ENCODE data around the gene CFAP77.

The CFAP77 gene

DNA sequence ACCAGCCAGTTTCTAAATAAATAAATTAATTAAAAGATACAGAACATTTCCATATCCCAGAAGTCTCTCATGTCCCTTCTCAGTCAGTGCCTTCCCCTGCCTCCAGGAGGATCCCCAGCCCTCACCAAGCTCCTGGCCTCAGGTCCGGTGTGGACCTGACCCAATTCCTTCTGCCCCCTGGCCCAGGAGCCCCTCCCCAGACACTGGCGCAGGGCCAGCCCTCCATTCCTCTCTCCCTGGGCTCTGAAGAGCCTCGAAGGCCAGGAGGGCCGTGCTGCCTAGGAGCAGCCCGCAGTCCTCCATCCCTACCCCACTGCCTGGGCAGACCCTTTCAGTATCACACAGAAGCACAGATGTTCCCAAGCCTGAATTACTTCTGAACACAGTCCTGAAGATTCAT lies 110.6 kb downstream of the CFAP77 start:
- DNase-seq = no peak

DNA sequence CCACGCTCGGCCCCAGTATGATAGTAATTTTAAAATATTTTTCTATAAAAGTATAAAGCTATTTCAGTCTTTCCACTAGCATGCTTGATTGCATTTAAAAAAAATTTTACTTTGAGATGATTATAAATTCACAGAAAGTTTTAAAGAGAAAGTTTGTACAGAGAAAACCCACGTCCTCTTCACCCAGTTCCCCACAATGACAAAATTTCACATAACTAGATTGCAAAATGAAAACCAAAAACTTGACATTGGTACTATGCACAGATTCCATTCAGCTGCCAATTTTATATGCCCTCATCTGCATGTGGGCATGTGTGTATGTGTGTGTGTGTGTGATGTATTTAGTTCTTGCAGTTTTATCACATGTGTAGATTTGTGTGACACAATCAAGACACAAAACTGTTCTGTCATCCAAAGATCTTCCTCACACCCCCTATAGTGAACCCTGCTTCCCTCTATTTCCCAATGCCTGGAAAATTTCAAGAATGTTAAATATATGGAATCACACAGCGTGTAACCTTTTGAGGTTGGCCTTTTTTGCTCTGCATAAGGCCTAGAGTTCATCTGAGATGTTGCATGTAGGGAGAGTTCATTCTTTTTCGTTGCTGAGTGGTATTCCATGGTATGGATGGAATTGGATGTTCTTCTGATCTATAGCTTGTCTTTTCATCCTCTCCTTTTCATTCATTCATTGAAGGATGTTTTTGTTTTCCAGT lies 115.5 kb downstream of the CFAP77 start:
- DNase-seq = no peak

DNA sequence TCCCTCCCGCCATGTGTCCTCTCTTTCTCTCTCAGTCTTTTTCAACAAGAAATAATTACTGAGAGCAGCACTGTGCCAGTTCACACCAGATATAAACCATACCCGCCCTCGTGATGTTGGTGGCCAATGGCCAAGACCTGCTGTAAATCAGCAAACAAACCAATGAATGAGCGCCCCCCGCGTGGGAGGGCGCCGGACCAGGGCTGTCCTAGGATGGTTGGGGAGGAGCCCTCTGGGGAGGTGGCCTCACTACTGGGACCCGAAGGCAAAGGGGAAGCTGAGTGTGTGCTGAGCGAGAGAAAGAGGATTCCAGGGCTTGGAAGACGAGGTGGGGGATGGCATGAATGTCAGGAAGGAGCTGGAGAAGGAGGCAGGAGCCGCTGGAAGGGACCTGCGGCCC lies 121.2 kb downstream of the CFAP77 start:
- peak; percentile 42 for DNase-seq

DNA sequence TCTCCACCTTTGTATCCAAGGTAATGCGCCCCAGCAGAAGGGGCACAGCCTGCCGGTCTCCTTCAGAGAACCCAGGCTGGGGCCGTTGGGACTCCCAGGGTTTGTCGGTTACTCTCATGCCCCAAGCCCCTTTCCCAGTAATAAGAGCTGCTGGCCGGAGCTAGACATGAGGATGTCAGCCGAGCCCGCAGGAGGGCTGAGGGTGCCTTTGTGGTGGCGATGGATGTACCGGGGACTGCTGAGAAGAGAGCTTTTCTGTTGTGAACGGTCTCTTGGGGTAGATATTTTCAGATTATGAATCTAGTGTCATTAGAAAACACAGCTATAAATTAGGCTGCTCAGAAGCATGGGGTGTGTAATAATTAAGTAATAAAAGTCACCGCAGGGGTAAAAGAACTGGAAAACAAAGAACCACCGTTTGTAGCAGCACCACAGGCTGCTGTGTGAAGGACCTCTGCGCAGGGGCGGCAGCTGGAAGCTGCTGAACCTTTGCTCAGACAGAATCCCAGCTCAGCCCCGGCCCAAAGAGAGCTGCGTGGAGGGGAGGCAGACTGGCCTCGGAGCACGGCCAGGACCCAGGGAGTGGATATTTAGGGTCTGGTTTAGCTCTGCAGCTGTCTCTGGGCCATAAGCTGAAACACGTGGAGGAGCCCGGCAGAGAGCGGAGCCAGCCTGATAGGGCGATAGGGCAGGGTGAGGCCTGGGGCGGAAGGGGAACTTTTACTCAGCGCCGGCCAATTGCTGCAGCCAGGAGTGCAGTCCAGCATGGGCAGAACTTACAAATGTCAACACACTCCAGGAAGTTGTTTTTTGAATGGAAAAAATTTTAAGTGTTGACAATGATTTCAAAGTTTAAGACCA lies 121.9 kb downstream of the CFAP77 start:
- no peak for DNase-seq

DNA sequence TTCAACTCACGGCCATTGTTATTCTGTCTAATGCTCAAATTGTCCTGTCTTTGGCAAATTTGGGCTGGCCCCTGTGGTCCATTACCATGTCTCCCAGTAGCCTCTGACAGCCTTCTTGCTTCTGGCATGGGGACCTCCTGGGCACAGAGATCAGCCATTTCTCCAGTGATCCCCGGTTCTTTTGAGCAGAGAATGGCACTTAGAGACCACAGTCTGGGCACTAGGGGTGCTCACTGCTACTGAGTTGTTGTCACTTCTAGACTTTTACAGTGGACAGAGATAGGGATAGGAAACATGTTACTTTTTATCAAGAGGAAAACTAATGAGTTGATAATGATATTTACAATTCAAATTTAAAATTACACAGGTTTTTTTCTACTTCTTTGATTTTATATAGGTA lies 124.8 kb downstream of the CFAP77 start:
- no peak for DNase-seq

DNA sequence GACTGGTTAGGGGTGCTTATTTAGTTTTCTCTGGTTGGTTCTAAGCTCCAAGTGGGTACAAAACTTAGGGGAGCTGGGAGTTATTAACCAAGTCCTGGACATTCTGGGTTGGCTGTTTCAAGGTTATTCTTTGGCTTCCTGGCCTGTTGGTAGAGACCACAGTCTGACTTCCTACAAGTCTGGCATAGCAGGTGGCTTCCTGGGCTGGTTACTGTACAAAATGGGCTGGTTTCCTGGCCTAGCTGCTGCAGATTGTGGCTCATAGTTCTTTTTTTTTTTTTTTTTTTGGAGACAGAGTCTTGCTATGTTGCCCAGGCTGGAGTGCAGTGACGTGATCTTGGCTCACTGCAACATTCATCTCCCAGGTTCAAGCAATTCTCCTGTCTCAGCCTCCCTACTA lies 126.1 kb downstream of the CFAP77 start:
- no peak for DNase-seq

DNA sequence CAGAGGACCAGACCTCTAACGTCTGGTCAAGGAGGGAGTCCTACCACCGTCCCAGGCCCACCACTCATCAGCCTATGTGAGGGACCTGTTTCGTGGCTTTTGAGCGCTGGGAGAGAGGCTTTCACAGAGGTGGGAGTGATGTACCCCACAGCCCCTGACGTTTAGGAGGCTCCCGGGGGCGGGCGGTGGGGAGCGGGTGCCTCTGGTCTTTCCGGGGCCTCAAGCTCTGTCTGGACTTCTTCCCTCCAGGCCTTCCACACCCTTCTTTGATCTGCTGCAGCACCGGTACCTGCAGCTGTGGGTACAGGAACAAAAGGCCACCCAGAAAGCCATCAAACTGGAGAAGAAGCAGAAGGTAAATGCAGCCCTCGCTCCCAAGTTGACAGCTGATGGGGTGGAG lies 127.3 kb downstream of the CFAP77 start:
- no peak for DNase-seq

DNA sequence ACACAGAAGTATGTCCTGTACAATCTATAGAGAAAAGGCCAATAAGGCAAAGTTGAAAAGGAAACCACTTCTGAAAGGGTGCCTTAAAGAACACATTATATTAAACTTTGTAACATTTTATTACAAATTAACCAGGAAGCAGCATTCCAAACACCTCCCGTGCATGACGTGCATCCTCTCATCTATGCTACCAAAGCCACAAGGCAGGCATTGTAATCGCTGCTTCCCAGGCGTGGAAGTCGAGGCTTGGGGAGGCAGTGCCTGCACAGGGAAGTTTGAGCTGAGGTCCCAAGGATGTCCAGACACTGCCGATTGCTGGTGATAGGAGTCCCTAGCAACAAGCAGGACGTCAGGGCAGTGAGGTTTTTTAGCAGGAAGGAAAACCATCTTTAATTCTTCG lies 128.1 kb downstream of the CFAP77 start:
- no peak for DNase-seq

DNA sequence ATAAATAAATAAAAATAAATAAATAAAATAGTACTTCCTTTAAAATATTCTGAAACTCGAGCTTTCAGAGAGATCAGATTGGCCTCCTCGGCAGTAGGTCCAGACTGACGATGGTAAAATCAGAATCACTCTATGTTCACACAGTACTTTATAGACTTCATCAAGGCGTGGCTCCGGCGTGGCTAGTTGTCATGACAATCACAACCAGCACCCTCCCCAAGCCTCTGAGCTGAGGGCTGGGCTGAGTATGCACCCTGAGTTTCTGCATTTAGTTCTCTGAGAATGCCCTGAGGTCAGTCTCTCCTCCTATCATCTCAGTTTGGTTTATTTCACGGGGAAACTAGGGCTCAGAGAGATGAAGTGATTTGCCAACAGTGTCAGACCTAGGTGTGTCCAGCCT lies 129.1 kb downstream of the CFAP77 start:
- DNase-seq = no peak

DNA sequence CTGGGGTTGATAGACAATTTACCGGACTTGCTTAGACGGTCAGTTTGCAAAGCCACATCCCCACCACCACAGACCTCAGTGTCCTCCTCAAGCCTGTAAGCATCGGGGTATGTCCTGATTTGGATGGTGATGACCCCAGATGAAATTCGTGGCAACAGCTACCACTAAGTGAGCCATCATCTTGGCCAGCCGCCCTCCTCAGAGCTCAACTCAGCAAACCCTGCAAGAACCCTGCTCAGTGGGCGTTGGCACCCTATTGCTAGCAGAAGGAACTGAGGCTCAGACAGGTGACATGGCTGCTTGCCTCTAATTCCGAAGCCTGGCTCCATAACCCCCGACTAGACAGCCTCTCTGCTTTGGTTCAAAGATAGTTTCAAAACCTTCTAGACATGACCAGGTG lies 131.0 kb downstream of the CFAP77 start:
- no peak for DNase-seq

DNA sequence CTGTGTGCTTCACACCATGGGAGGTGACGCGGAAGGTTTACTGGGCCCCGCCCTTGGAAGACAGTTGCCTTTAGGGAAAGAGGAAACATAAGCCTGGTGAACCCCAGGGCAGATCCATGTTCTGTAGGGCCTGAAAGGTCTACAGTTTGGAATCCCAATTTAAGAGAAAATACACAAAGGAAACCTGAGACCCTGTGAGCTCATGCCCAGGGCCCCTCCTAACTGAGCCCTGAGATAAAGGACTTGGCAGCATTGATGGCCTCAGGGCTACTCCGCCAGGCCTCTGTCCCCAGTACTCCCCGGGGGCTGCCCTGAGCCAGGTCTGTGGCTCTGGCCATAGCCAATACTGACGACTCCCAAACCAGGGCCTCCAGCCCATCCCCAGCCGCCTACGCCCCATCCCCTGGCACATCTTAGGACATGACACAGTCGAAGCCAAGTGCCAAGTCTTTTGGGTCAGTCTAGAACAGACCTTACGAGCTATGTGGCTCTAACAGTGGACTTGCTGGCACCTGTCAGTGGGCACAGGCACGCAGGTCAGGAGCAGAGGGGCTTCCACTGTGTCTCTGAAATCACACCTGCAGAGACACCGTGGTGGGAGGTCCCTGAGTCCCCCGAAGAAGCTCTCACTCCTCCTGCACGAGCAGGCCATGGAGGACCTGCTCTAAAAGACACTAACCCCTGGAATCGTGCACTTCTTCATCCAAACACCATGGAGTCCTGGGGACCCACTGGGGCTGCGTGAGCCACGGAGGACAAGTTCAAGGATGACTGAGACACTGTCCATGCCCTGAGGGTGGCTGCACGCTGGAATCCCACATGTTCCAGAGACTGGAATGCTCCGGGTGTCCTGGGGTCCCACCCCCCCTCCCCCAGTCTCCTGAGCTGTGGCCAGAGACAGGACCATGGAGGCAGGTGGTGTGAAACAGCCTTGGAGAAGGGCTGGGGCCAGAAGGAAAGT lies 132.1 kb downstream of the CFAP77 start:
- DNase-seq = no peak

DNA sequence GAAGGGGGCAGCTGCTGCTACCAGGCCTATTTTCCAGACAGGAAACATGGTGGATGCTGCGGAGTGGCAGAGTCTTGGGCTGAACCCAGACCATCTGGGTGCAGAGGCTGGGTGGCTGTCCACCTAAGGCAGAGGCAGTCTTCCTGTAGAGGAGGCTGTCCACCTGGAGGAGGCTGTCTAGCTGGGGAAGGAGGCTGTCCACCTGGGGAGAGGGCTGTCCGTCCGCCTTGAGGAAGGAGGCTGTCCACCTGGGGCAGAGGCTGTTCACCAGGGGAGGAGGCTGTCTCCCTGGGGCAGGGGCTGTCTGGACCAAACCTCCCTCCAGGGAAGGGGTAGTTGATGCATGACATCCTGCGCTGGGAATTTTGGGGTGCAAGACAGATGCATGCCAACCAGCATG lies 133.2 kb downstream of the CFAP77 start:
- no peak for DNase-seq

DNA sequence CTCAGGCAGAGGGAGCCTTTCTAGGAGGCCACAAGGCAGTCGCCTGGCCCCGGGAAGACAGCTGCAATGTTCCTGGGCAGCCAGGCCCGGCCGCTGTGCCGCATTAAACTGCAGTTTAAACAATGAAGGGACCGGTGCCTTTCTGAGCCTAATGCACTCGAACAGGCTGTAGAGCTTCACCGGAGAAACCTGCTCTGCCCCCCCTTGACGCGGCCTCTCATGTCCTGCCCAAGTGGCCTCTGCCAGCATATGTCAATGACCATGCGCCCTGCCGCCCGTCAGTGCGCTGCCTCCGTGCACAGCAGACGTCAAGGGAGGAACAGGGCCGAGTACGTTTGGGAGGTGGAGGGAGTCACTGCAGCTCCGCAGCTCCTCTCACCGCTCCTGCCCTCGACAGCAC lies 133.9 kb downstream of the CFAP77 start:
- DNase-seq = no peak

DNA sequence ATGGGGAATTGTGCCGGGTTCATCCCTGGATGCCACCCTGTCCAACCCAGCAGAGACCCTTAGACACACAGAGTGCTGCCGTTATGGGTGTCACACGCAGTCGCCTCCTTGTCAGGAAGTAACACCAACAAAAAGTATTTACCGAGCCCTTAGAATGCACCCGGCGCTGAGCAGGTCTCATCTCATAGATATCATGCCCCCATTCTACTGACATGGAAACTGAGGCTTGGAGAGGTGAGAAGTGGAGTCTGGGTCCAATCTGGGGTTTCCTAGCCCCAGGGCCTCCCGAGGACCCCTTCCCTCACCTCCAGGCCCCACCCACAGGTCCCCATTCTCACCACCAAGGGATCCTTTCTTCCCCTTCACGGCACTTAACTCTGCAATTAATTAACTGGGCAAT lies 135.6 kb downstream of the CFAP77 start:
- DNase-seq = no peak

DNA sequence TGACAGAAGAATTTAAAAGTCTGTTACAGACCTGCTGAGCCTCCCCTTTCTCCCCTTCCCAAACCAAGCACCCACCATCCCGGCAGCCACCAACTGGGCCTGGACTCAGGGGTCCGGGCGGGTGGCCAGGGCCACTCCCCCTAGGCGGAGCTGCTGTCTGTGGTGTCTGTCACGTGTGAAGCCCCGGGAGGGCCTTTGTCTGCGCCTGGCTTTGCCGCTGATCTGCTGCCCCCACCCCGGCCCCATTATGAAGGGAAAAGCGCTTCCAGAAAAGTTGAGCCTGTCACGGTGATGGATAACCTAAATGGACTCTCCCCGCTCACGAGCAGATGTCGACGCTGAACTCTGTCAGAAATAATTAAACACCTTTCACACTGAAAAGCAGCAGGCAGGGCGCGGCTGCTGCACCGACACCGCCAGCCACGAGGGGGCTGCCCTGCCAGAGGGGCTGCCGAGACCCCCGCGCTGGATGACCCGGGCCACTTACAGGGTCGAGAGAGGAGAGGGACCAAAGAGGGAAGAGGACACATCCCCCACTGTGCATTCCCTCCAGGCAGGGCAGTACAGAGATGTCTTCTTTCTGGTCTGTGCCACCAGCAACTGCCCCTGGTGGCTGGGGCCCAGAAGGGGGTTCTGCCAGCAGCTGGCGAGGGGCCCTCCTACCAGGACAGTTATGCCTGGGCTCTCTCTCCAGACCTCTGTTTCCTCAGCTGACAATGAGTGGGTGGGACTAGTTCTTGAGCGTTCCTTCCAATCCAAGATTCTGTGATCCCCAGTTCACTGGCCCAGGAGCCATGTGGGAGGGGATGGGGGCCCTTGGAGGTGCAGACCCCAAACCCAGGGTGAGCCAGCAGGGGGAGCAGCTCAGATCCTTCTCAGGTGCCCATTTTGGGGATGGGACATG lies 136.4 kb downstream of the CFAP77 start:
- DNase-seq = peak; percentile 50

DNA sequence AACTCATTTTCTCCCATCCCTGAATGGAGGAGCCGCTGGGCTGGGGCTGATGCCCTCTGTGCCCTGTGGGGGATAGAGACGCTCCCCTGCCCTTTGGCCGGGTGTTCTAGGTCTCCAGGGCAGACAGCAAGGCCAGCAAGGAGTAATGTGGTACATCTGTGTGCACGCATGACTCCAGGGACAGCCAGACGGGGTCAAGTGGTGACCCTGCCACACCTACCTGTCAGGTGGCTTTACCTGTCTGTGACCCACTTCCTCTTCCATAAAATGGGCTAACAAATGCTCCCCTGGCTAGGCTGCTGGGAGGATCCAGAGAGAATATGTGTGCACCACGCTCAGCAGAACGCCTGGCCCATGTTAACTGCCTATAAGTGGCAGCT lies 137.0 kb downstream of the CFAP77 start:
- DNase-seq = no peak

DNA sequence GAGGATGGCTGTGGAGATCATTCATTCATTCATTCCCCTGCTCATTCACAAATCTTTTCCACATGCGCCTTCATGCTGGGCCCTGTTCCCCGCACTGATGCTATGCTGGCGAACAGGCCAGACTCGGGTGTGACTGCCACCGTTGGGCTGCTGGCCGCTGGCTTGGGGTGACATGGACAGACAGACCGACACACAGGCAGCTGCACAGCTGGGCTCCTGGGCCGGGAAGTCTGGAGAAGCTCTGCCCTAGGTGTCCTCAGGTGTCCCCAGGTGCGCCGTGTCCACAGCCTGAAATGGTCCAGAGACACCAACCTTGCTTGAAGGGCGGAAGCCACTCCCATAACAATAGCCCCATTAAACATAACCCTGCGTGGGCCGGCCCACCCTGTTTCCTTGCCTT lies 137.4 kb downstream of the CFAP77 start:
- no peak for DNase-seq

DNA sequence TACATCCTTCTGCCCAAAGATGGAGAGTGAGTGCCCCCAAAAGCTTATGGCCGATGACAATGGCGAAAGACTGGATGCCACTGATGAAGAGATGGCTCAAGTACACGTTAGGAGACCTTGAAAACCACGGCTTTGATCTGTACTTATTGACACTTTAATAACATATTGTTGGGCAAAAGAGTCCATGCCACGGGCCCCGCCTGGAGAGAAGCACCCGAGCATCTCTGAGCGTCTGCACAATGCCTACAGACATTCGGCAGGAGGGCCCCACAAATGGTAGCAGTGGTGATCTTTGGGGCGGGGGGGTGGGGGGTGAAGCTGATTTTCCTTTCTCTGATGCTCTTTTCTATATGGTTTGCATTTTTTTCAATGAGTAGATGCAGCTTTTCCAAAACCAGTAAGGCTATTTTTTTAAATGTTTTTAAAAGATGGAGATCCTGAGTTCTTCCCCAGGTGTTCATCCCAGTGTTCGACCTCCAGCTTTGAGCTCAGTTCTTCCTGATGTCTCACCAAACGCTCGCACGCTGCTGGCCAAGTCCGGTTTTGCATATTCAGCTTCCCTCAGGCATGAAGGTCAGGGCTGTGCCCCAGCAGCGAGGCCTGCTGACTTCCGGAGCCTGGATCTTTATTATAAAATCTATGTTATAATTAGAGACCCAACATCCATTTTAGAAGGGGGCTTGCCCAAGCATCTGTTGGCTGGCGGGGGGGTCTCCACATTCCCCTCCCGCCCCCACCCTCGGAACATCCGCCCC lies 138.1 kb downstream of the CFAP77 start:
- DNase-seq = no peak

DNA sequence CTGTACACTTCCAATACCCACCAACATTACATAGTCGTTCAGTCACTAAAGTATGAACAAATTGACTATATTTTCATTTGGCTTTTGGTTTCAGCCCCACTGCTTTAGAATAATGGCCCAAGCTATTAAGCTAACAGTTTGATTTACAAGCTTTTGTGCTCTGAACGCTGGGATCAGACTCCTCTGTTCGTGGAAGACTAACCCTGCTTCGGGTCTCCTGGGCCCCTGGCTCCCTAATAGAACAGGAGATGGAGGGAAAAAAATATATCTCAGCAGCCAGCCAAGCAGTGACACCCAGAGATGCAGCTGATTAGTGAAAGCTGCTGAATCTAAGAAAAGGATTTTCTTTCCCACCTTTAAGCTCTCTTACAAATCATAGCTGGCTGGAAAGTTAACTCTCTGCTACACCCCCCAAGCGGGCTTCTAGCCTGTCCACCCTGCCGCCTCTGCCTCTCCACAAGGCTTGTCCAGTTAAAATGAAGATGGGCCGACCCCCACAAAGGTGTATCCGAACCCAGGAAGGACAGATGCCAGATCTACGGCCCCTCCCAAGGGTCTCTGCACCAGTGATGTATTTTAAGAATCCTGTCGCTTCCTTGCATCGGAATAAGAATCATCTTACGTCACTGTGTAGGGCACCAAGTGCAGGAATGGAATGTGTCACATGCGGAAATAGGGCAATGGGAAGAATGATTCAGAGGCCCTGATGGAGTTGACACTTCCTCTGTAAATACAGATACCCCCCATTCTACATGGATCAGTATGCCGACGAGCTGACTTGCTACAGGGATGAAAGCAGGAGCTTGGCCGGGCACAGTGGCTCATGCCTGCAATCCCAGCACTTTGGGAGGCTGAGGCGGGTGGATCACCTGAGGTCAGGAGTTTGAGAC lies 139.0 kb downstream of the CFAP77 start:
- DNase-seq = no peak

DNA sequence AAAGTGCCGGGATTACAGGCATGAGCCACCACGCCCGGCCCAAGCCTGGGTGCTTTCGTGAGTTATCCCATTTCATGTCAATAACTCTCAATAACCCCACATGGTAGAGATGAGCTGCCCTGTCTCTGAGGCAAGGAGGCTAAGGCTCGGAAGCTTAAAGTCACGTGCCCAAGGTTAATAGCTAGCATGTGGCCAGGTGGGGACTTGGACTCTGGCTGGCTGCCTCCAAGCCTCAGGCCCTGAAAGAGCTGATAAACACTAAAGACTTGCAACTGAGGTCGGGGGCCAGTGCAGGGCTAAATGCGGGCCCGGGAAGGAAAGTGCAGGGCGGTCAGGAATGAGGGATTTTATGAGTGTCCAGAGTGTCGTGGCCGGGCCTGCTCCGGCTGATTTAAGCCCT lies 141.5 kb downstream of the CFAP77 start:
- no peak for DNase-seq
